Effector memory CD4-positive, alpha-beta T cell (primary cell): Measurements from ENCODE around the gene CEP164.
"Not testable (repeated sequence)": the region's sequence is repeated elsewhere in the genome, so short reads cannot be mapped to it uniquely, and the experiment has no call there.

Experiments
- DNase-seq, 3 donors: peaks; one replicate each; pipeline ENCODE4 v3.0.0-alpha.2; 2020
- H3K27ac ChIP-seq: 2 replicates; pipeline ENCODE4 v1.7.0; 2013; ENCODE audit warnings: mild to moderate bottlenecking, low read length, moderate library complexity; ENCODE audit not compliant: insufficient read depth, poor library complexity, severe bottlenecking
- H3K27me3 ChIP-seq: replicated peaks from 2 replicates; pipeline ENCODE4 v1.7.0; 2013; ENCODE audit warnings: mild to moderate bottlenecking, low read length; ENCODE audit not compliant: insufficient read depth, control insufficient read depth, poor library complexity, severe bottlenecking
- H3K36me3 ChIP-seq: 2 replicates; pipeline ENCODE4 v1.7.0; 2013; ENCODE audit warnings: mild to moderate bottlenecking, low read length, moderate library complexity; ENCODE audit not compliant: control insufficient read depth, insufficient read depth
- H3K4me1 ChIP-seq: 2 replicates; pipeline ENCODE4 v1.7.0; 2013; ENCODE audit warnings: low read length, mild to moderate bottlenecking; ENCODE audit not compliant: control insufficient read depth, insufficient read depth, poor library complexity, severe bottlenecking
- H3K4me3 ChIP-seq: 2 replicates; pipeline ENCODE4 v1.7.0; 2013; ENCODE audit warnings: low read length, low read depth, mild to moderate bottlenecking; ENCODE audit not compliant: insufficient read depth, poor library complexity, severe bottlenecking
- H3K9me3 ChIP-seq: 2 replicates; pipeline ENCODE4 v1.7.0; 2013; ENCODE audit warnings: mild to moderate bottlenecking, low read length, moderate library complexity; ENCODE audit not compliant: control insufficient read depth

CEP164 gene

GRCh38 chr11:117391181-117391580 lies 63.5 kb downstream of the CEP164 start:
- Histone ChIP-seq H3K9me3 (no peaks in the 10 kb centered on the region), H3K27me3 (no peaks in the 10 kb centered on the region), H3K4me1 (no peaks in the 10 kb centered on the region), H3K27ac (no peak overlapping the region), H3K36me3 (peaks cover 75% of the 10 kb centered on the region), H3K4me3 (no peak overlapping the region)
- no peak for DNase-seq

GRCh38 chr11:117392001-117392690 lies 64.5 kb downstream of the CEP164 start:
- H3K27me3 ChIP-seq: no peaks in the 10 kb centered on the region
- H3K4me3 ChIP-seq: no peak overlapping the region
- DNase-seq: no peak
- no peak overlapping the region for H3K27ac ChIP-seq
- no peaks in the 10 kb centered on the region for H3K9me3 ChIP-seq
- H3K4me1 ChIP-seq: no peaks in the 10 kb centered on the region
- peaks cover 75% of the 10 kb centered on the region for H3K36me3 ChIP-seq

- no peak overlapping the region for H3K4me3 ChIP-seq
- H3K4me1 ChIP-seq: no peaks in the 10 kb centered on the region
- DNase-seq: no peak
- H3K27ac ChIP-seq: no peak overlapping the region
- peaks cover 71% of the 10 kb centered on the region for H3K36me3 ChIP-seq
- no peaks in the 10 kb centered on the region for H3K9me3 ChIP-seq
- H3K27me3 ChIP-seq: no peaks in the 10 kb centered on the region
These were observed 65.3 kb downstream of the CEP164 start for GRCh38 chr11:117392979-117393378.

- Histone ChIP-seq H3K27ac (no peak overlapping the region), H3K36me3 (peaks cover 68% of the 10 kb centered on the region)
These were observed 66.7 kb downstream of the CEP164 start for GRCh38 chr11:117394221-117394925.

GRCh38 chr11:117395476-117395875 lies 67.8 kb downstream of the CEP164 start:
- H3K4me3 ChIP-seq: no peak overlapping the region
- H3K9me3 ChIP-seq: no peaks in the 10 kb centered on the region
- no peak overlapping the region for H3K27ac ChIP-seq
- H3K27me3 ChIP-seq: no peaks in the 10 kb centered on the region
- no peaks in the 10 kb centered on the region for H3K4me1 ChIP-seq
- H3K36me3 ChIP-seq: peaks cover 68% of the 10 kb centered on the region
- DNase-seq: no peak

More at GRCh38 chr11:117394221-117394925, 66.7 kb downstream of the CEP164 start:
- Histone ChIP-seq H3K4me3 (no peak overlapping the region), H3K27me3 (no peaks in the 10 kb centered on the region), H3K4me1 (no peaks in the 10 kb centered on the region), H3K9me3 (no peaks in the 10 kb centered on the region)
- no peak for DNase-seq

- H3K4me1 ChIP-seq: no peaks in the 10 kb centered on the region
- no peak overlapping the region for H3K27ac ChIP-seq
- H3K4me3 ChIP-seq: no peak overlapping the region
- H3K36me3 ChIP-seq: peaks cover 55% of the 10 kb centered on the region
- DNase-seq: no peak
- no peaks in the 10 kb centered on the region for H3K9me3 ChIP-seq
- H3K27me3 ChIP-seq: no peaks in the 10 kb centered on the region
These were observed 69.3 kb downstream of the CEP164 start for GRCh38 chr11:117396970-117397369.

- H3K36me3 ChIP-seq: peaks cover 38% of the 10 kb centered on the region
- H3K9me3 ChIP-seq, H3K4me3 ChIP-seq, H3K4me1 ChIP-seq, H3K27me3 ChIP-seq, DNase-seq, H3K27ac ChIP-seq: not testable (repeated sequence)
These were observed 71.0 kb downstream of the CEP164 start for GRCh38 chr11:117398618-117399017.

GRCh38 chr11:117399100-117399840 lies 71.6 kb downstream of the CEP164 start:
- not testable (repeated sequence) for H3K4me1 ChIP-seq, H3K27me3 ChIP-seq, H3K9me3 ChIP-seq, H3K27ac ChIP-seq, H3K4me3 ChIP-seq, DNase-seq
- H3K36me3 ChIP-seq: peaks cover 32% of the 10 kb centered on the region

GRCh38 chr11:117405898-117406297 lies 78.2 kb downstream of the CEP164 start:
- not testable (repeated sequence) for H3K27me3 ChIP-seq, H3K4me3 ChIP-seq, H3K9me3 ChIP-seq, DNase-seq, H3K4me1 ChIP-seq, H3K27ac ChIP-seq
- peaks cover 19% of the 10 kb centered on the region for H3K36me3 ChIP-seq

GRCh38 chr11:117407016-117407415 lies 79.4 kb downstream of the CEP164 start:
- peaks cover 19% of the 10 kb centered on the region for H3K36me3 ChIP-seq
- no peaks in the 10 kb centered on the region for H3K4me1 ChIP-seq
- H3K27me3 ChIP-seq: no peaks in the 10 kb centered on the region
- H3K27ac ChIP-seq: no peak overlapping the region
- no peak overlapping the region for H3K4me3 ChIP-seq
- no peak for DNase-seq
- no peaks in the 10 kb centered on the region for H3K9me3 ChIP-seq
